Myocyte (in vitro differentiated cells): ENCODE measurements around the gene UMAD1. TPM values are rescaled to one million over a fixed set of nuclear protein-coding genes. Genes with fewer than 3 reads are reported as not detected.
A peak's percentile ranks its signal among the peaks of the same experiment; 100 is the strongest.

ENCODE experiments used
- DNase-seq: peaks from one replicate; pipeline ENCODE4 v3.0.0-alpha.2; 2012; ENCODE audit warnings: low read depth
- total RNA-seq: library from RNA; depleted of rRNA; stranded (reverse); fragments of >200 nt; gene quantifications from 2 replicates; pipeline ENCODE4 v1.2.3, GENCODE V29; 2014

The UMAD1 gene
- total RNA-seq, 1 donor from 2014 or later = 17.5 TPM

GRCh38 chr7:7688956-7689355, 48.4 kb downstream of the UMAD1 start:
- DNase-seq = no peak

GRCh38 chr7:7693881-7694280, 53.3 kb downstream of the UMAD1 start:
- no peak for DNase-seq

GRCh38 chr7:7694542-7694941, 54.0 kb downstream of the UMAD1 start:
- no peak for DNase-seq

GRCh38 chr7:7695111-7695817, 54.7 kb downstream of the UMAD1 start:
- no peak for DNase-seq

- DNase-seq = peak; percentile 47
These were observed 56.0 kb downstream of the UMAD1 start for GRCh38 chr7:7696458-7697119.

- DNase-seq = no peak
These were observed 58.4 kb downstream of the UMAD1 start for GRCh38 chr7:7698930-7699329.

- DNase-seq = no peak
These were observed 58.8 kb downstream of the UMAD1 start for GRCh38 chr7:7699380-7699779.

GRCh38 chr7:7699970-7700369, 59.4 kb downstream of the UMAD1 start:
- no peak for DNase-seq

- DNase-seq = no peak
These were observed 61.0 kb downstream of the UMAD1 start for GRCh38 chr7:7701527-7701926.

- no peak for DNase-seq
These were observed 62.3 kb downstream of the UMAD1 start for GRCh38 chr7:7702826-7703225.

GRCh38 chr7:7703427-7703826, 62.9 kb downstream of the UMAD1 start:
- DNase-seq = no peak

- no peak for DNase-seq
These were observed 64.3 kb downstream of the UMAD1 start for GRCh38 chr7:7704867-7705266.

- no peak for DNase-seq
These were observed 64.8 kb downstream of the UMAD1 start for GRCh38 chr7:7705318-7705717.

GRCh38 chr7:7706101-7706511, 65.6 kb downstream of the UMAD1 start:
- no peak for DNase-seq

- DNase-seq = peak; percentile 53
These were observed 66.1 kb downstream of the UMAD1 start for GRCh38 chr7:7706556-7707172.

- DNase-seq = no peak
These were observed 66.7 kb downstream of the UMAD1 start for GRCh38 chr7:7707246-7707645.

GRCh38 chr7:7707806-7708205, 67.3 kb downstream of the UMAD1 start:
- no peak for DNase-seq

- DNase-seq = no peak
These were observed 68.7 kb downstream of the UMAD1 start for GRCh38 chr7:7709291-7709690.

GRCh38 chr7:7710469-7710868, 69.9 kb downstream of the UMAD1 start:
- DNase-seq = no peak

GRCh38 chr7:7713730-7714129, 73.2 kb downstream of the UMAD1 start:
- no peak for DNase-seq

- no peak for DNase-seq
These were observed 77.9 kb downstream of the UMAD1 start, which contains the start of gene RPA3 for GRCh38 chr7:7718492-7718891. TSS of gene RPA3 (minus strand) at chr7:7718607. CDS start at chr7:7640418, 78,189 bp downstream.

GRCh38 chr7:7719236-7719635, 78.7 kb downstream of the UMAD1 start:
- peak; percentile 98 for DNase-seq
